HepG2 (cell line): ENCODE data around the gene MSTN.

ENCODE experiments used
- CTCF ChIP-seq: sonication (generic); formaldehyde crosslinking; IDR thresholded peaks from 2 replicates; pipeline ENCODE4 v1.5.0; 2020; ENCODE audit warnings: mild to moderate bottlenecking, missing genetic modification reagents, moderate library complexity
- JUND ChIP-seq: sonication (generic); formaldehyde crosslinking; IDR thresholded peaks from 2 replicates; pipeline ENCODE4 v1.8.0; 2022; ENCODE audit warnings: mild to moderate bottlenecking, missing genetic modification reagents
- POLR2AphosphoS5 ChIP-seq: IDR thresholded peaks from 2 replicates; pipeline ENCODE4 v1.6.1; 2012; ENCODE audit warnings: low read depth, low read length
- RXRA ChIP-seq: sonication (generic); formaldehyde crosslinking; IDR thresholded peaks from 2 replicates; pipeline ENCODE4 v1.5.1; 2020; ENCODE audit warnings: missing genetic modification reagents
- TCF12 ChIP-seq, 2 experiments: fragments of 450-650 bp in 1 of 2; sonication (generic) in 1 of 2; formaldehyde crosslinking in 1 of 2; IDR thresholded peaks; 2 replicates each; pipeline versions ENCODE4 v1.6.1 to v1.8.0; 2017 to 2022; ENCODE audit warnings: antibody characterized with exemption in 1 of 2, mild to moderate bottlenecking in 1 of 2, missing genetic modification reagents in 1 of 2, moderate library complexity in 1 of 2
- ZNF143 ChIP-seq: sonication (generic); formaldehyde crosslinking; IDR thresholded peaks from 2 replicates; pipeline ENCODE4 v1.4.0; 2020; ENCODE audit warnings: missing genetic modification reagents
- ZNF17 ChIP-seq: sonication (generic); formaldehyde crosslinking; IDR thresholded peaks from 2 replicates; pipeline ENCODE4 v1.5.0; 2020; ENCODE audit warnings: mild to moderate bottlenecking, missing genetic modification reagents
- ZNF446 ChIP-seq: sonication (generic); formaldehyde crosslinking; IDR thresholded peaks from 2 replicates; pipeline ENCODE4 v1.5.0; 2020; ENCODE audit warnings: mild to moderate bottlenecking, missing genetic modification reagents
- TF ChIP-seq, protein P1 (sequence below): sonication (generic); formaldehyde crosslinking; IDR thresholded peaks from 2 replicates; pipeline ENCODE4 v1.8.0; 2022; ENCODE audit warnings: low read depth, missing genetic modification reagents

- TF ChIP-seq TCF12 (IDR thresholded peaks at IDR 0.05) (no peak), TCF12 (CRISPR knock-in tag; IDR thresholded peaks at IDR 0.05) (no peak), CTCF (CRISPR knock-in tag) (no peak), ZNF446 (no peak), ZNF17 (CRISPR knock-in tag) (no peak), ZNF143 (no peak), POLR2AphosphoS5 (no peak), JUND (CRISPR knock-in tag) (no peak), RXRA (CRISPR knock-in tag) (no peak)
- TF ChIP-seq, protein P1, sequence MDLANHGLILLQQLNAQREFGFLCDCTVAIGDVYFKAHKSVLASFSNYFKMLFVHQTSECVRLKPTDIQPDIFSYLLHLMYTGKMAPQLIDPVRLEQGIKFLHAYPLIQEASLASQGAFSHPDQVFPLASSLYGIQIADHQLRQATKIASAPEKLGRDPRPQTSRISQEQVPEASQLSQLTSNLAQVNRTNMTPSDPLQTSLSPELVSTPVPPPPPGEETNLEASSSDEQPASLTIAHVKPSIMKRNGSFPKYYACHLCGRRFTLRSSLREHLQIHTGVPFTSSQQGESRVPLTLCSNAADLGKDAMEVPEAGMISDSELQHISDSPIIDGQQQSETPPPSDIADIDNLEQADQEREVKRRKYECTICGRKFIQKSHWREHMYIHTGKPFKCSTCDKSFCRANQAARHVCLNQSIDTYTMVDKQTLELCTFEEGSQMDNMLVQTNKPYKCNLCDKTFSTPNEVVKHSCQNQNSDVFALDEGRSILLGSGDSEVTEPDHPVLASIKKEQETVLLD (CRISPR knock-in tag) = no peak
Measured at GRCh38 chr2:190098851-190099250, 36.3 kb upstream of the MSTN start.
